Stimulated activated naive CD8-positive, alpha-beta T cell treated with anti-CD3 and anti-CD28 coated beads, Interleukin-15, Interleukin-2, amounts not matched to agents 100 ng/mL and 50 ng/mL, for 24 hours (primary cell): ENCODE measurements around the gene CACNA1H.
"Not testable (repeated sequence)": the region's sequence is repeated elsewhere in the genome, so short reads cannot be mapped to it uniquely, and the experiment has no call there.

Experiments
- H3K27ac Mint-ChIP-seq: one replicate; pipeline ENCODE4 v1.8.0; 2021; ENCODE audit warnings: mild to moderate bottlenecking, mixed read lengths
- H3K27me3 Mint-ChIP-seq: one replicate; pipeline ENCODE4 v1.8.0; 2021; ENCODE audit warnings: mixed read lengths
- H3K36me3 Mint-ChIP-seq: one replicate; pipeline ENCODE4 v1.8.0; 2021; ENCODE audit warnings: low read depth, mixed read lengths
- H3K4me1 Mint-ChIP-seq: one replicate; pipeline ENCODE4 v1.8.0; 2021; ENCODE audit warnings: low read depth, mixed read lengths
- H3K4me3 Mint-ChIP-seq: one replicate; pipeline ENCODE4 v1.8.0; 2021; ENCODE audit warnings: mild to moderate bottlenecking, mixed read lengths
- H3K9me3 Mint-ChIP-seq: one replicate; pipeline ENCODE4 v1.8.0; 2021; ENCODE audit warnings: mixed read lengths

The CACNA1H gene

GRCh38 chr16:1230471-1231212 is 77.7 kb downstream of the CACNA1H start:
- not testable (repeated sequence) for H3K4me1 Mint-ChIP-seq, H3K36me3 Mint-ChIP-seq, H3K27ac Mint-ChIP-seq, H3K4me3 Mint-ChIP-seq, H3K27me3 Mint-ChIP-seq, H3K9me3 Mint-ChIP-seq

DNA sequence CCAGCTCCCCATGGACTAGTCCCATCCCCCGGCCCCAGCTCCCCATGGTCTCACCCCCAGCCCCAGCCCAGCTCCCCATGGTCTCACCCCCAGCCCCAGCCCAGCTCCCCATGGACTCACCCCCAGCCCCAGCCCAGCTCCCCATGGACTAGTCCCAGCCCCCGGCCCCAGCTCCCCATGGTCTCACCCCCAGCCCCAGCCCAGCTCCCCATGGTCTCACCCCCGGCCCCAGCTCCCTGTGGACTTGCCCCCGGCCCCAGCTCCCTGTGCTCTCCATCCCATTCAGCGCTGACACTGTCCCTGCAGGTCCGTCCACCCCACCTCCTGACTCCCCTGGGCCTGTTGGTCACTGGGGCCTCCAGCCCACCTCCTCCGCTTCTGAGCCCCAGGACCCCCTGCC is 78.4 kb downstream of the CACNA1H start:
- not testable (repeated sequence) for H3K36me3 Mint-ChIP-seq, H3K4me3 Mint-ChIP-seq, H3K4me1 Mint-ChIP-seq, H3K27ac Mint-ChIP-seq, H3K27me3 Mint-ChIP-seq, H3K9me3 Mint-ChIP-seq

GRCh38 chr16:1232049-1232748 is 79.3 kb downstream of the CACNA1H start:
- not testable (repeated sequence) for H3K9me3 Mint-ChIP-seq, H3K4me1 Mint-ChIP-seq, H3K27me3 Mint-ChIP-seq, H3K27ac Mint-ChIP-seq, H3K36me3 Mint-ChIP-seq, H3K4me3 Mint-ChIP-seq

DNA sequence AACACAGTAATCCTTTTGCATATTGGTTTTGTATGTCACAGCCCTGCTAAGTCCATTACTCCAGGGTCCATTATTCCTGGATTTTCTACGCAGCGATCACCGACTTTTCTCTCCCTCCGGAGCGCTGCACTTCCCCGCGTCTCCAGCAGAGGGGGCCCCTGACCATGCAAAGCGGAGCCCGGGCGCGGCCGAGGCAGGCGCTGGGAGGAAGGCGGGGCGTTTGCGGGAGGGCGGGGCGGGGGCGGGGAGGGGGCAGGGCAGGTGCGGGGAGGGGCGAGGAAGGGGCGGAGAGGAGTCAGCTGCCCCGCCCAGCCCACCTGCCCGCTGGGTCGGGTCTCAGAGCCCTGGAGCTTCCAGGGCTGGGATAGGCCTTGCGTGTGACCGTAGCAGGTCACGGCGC is 83.8 kb downstream of the CACNA1H start:
- not testable (repeated sequence) for H3K27me3 Mint-ChIP-seq, H3K27ac Mint-ChIP-seq, H3K4me3 Mint-ChIP-seq, H3K9me3 Mint-ChIP-seq, H3K4me1 Mint-ChIP-seq, H3K36me3 Mint-ChIP-seq

- H3K27ac Mint-ChIP-seq: no peak overlapping the region
- no peaks in the 10 kb centered on the region for H3K4me1 Mint-ChIP-seq
- no peaks in the 10 kb centered on the region for H3K9me3 Mint-ChIP-seq
- no peak overlapping the region for H3K4me3 Mint-ChIP-seq
- H3K27me3 Mint-ChIP-seq: no peaks in the 10 kb centered on the region
- no peaks in the 10 kb centered on the region for H3K36me3 Mint-ChIP-seq
Observed at GRCh38 chr16:1237990-1238389, 85.1 kb downstream of the CACNA1H start.

DNA sequence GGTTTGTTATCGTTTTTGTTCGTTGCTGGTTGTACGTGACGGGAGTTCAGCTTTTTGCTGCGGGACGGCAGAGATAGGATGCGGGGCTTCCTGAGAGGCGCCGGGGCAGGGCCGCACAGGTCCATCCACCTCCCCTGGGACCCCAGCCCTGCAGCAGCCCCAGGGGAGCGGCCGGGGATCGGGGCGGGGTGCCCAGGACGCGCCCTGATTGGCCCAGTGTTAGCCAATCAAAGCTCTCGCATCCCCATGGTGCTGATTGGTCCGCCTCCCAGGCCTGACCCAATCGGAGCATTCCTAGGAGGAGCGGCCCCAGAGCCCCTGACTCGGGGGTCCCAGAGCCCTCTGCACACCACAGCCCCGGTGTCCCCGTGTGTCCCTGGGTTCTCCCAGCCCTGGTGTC is 86.0 kb downstream of the CACNA1H start:
- not testable (repeated sequence) for H3K27me3 Mint-ChIP-seq, H3K4me3 Mint-ChIP-seq, H3K36me3 Mint-ChIP-seq, H3K27ac Mint-ChIP-seq, H3K4me1 Mint-ChIP-seq, H3K9me3 Mint-ChIP-seq

- H3K27me3 Mint-ChIP-seq, H3K9me3 Mint-ChIP-seq, H3K27ac Mint-ChIP-seq, H3K4me1 Mint-ChIP-seq, H3K4me3 Mint-ChIP-seq, H3K36me3 Mint-ChIP-seq: not testable (repeated sequence)
Observed at GRCh38 chr16:1239575-1239974, 86.7 kb downstream of the CACNA1H start.

DNA sequence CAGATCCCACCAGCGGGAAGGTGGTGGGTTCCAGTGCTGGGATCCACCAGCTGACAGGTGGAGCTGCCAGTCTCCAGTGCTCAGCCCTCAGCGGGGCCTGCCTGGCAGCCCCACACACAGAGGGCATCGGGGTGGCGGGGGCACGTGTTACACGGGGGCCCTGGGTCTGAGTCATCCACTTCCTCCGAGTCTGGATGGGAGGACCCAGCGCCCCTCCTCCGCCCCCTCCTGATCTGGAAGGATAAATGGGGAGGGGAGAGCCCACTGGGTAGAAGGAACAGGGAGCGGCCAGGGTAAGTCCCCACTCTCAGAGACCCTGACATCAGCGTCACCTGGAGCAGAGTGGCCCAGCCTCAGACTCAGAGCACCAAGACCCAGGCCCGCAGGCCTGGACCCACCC is 87.5 kb downstream of the CACNA1H start, which contains the start of gene TPSAB1:
TSS of gene TPSAB1 (plus strand) at position 270 of the 400 bp plus-strand sequence. CDS start 234 bp downstream, outside the sequence.
- H3K36me3 Mint-ChIP-seq, H3K9me3 Mint-ChIP-seq, H3K4me3 Mint-ChIP-seq, H3K27me3 Mint-ChIP-seq, H3K4me1 Mint-ChIP-seq, H3K27ac Mint-ChIP-seq: not testable (repeated sequence)

DNA sequence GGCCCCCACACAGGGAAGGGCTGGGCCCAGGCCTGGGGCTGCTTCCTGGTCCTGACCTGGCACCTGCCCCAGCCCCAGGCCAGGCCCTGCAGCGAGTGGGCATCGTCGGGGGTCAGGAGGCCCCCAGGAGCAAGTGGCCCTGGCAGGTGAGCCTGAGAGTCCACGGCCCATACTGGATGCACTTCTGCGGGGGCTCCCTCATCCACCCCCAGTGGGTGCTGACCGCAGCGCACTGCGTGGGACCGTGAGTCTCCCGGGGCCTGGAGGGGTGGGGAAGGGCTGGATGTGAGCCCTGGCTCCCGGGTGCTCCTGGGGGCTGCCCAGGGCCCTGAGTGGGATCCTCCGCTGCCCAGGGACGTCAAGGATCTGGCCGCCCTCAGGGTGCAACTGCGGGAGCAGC is 88.2 kb downstream of the CACNA1H start:
- H3K27me3 Mint-ChIP-seq, H3K4me3 Mint-ChIP-seq, H3K4me1 Mint-ChIP-seq, H3K36me3 Mint-ChIP-seq, H3K9me3 Mint-ChIP-seq, H3K27ac Mint-ChIP-seq: not testable (repeated sequence)

GRCh38 chr16:1243363-1243762 is 90.5 kb downstream of the CACNA1H start:
- not testable (repeated sequence) for H3K4me3 Mint-ChIP-seq, H3K36me3 Mint-ChIP-seq, H3K4me1 Mint-ChIP-seq, H3K27me3 Mint-ChIP-seq, H3K9me3 Mint-ChIP-seq, H3K27ac Mint-ChIP-seq

GRCh38 chr16:1243907-1244850 is 91.3 kb downstream of the CACNA1H start:
- H3K4me3 Mint-ChIP-seq, H3K36me3 Mint-ChIP-seq, H3K27ac Mint-ChIP-seq: not testable (repeated sequence)

GRCh38 chr16:1244881-1245280 is 92.0 kb downstream of the CACNA1H start:
- Mint-ChIP-seq H3K27ac (no peak overlapping the region), H3K9me3 (no peaks in the 10 kb centered on the region), H3K36me3 (no peaks in the 10 kb centered on the region), H3K4me1 (peaks cover 5% of the 10 kb centered on the region), H3K27me3 (peaks cover 4% of the 10 kb centered on the region), H3K4me3 (no peak overlapping the region)

More at GRCh38 chr16:1243907-1244850, 91.3 kb downstream of the CACNA1H start:
- H3K4me1 Mint-ChIP-seq, H3K9me3 Mint-ChIP-seq, H3K27me3 Mint-ChIP-seq: not testable (repeated sequence)

GRCh38 chr16:1245452-1246020 is 92.6 kb downstream of the CACNA1H start:
- no peak overlapping the region for H3K27ac Mint-ChIP-seq
- no peaks in the 10 kb centered on the region for H3K36me3 Mint-ChIP-seq
- H3K27me3 Mint-ChIP-seq: peaks cover 4% of the 10 kb centered on the region
- no peaks in the 10 kb centered on the region for H3K9me3 Mint-ChIP-seq
- H3K4me3 Mint-ChIP-seq: no peak overlapping the region
- H3K4me1 Mint-ChIP-seq: peaks cover 5% of the 10 kb centered on the region

DNA sequence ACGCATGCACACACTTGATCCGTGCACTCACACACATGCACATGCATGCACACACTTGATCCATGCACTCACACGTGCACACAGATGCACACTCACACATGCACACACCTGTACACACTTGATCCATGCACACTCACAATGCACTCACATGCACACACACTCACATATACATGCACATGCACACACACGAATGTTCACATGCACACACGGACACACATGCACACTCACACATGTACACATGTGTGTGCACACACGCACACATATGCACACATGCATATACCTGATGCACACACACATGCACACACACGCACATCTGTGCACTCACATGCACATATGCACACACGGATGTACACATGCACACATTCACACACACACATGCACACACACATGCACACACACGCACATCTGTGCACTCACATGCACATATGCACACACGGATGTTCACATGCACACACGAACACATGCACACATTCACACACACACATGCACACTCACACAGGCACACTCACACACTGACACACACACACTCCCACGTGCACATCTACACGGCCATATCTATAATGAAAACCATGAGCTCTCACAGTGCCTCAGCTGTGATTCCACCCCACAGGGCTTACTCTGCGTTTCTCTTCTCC is 95.1 kb downstream of the CACNA1H start:
- not testable (repeated sequence) for H3K4me3 Mint-ChIP-seq, H3K4me1 Mint-ChIP-seq, H3K36me3 Mint-ChIP-seq, H3K27me3 Mint-ChIP-seq, H3K27ac Mint-ChIP-seq, H3K9me3 Mint-ChIP-seq
